GM19099 (cell line): ENCODE results near the gene SERPINC1.
A peak's percentile ranks its signal among the peaks of the same experiment; 100 is the strongest.

Source experiments
- POLR2A ChIP-seq: IDR thresholded peaks from 3 replicates; pipeline ENCODE4 v1.6.1; 2011; ENCODE audit warnings: low read depth; ENCODE audit not compliant: insufficient read length; ENCODE audit errors: extremely low read depth

SERPINC1 gene

DNA sequence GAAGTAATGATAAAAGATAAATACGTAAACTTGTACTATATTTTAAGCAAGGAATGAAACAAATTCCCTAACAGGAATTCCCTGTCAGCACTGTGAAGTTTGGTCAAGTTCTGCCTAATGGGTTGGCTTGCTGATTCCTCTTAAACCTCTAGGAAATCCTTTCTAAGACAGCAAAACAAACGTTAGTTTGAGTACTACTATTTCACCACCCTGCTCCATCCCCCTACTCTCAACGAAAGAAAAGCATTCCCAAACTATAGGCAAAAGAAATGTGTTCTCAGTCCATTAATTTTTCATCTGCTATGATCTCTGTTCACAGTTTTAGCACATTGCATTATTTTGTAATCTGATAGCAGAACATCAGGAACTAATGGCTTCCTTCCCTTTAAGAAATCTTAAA is 16.1 kb downstream of the SERPINC1 start:
- no peak for TF ChIP-seq POLR2A

DNA sequence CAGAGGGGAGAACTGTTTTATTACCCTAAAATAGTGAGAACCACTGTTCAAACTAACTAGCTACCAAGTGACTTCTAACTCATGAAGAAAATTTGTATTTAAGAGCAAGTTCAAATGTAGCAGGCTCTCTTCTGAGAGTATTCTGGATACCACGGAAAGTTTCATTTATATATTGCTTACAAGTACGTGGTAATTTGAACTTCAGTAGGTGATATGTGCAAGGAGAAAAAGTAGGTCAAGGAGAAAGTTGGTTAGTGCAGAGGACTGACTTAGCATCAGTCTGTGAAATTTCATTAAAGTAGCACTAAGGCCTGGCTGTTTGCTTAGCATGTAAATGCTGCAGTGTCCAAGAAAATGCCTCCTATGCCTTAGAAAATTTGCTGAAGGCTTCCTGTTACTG is 16.7 kb downstream of the SERPINC1 start:
- no peak for TF ChIP-seq POLR2A

DNA sequence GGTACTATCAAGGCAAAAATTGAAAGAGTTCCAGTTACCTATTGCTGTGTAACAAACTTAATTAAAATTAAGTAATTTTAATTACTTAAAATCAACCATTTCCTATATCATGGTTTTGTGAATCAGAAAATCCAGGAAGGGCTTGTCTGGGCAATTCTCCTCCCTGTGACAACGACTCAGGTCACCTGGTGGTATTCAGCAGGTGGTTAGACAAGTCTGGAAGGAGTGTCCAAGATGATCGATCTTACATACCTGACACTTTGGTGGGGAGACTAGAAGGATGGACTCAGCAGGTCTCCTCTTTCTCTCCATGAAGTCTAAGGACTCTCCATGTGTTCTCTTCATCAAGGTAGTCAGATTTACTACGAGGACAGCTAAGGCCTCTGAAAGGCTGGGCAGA is 22.9 kb downstream of the SERPINC1 start:
- TF ChIP-seq POLR2A, result no peak

GRCh38 chr1:173893611-173894010 is 23.5 kb downstream of the SERPINC1 start:
- TF ChIP-seq POLR2A, result no peak

DNA sequence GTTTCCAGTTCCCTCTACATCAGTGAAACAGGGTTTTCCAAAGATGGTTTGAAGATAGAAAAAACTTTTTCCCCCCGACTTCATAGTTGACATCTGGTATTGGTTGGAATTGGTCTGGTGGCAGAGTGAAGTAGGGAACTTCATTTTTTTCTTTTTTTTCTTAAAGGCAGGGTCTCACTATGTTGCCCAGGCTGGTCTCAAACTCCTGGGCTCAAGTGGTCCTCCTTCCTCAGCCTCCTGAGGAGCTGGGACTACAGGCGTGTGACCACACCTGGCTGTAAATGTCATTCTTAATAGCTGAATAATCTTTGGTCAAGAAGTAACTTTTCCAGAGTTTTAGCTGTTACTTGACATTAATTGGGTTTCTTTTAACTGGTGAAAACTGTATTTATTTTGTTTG is 27.2 kb downstream of the SERPINC1 start:
- TF ChIP-seq POLR2A, result no peak

GRCh38 chr1:173888749-173889148 is 28.4 kb downstream of the SERPINC1 start:
- no peak for TF ChIP-seq POLR2A

- TF ChIP-seq POLR2A, result no peak
These were observed 29.5 kb downstream of the SERPINC1 start for GRCh38 chr1:173887627-173888026.

DNA sequence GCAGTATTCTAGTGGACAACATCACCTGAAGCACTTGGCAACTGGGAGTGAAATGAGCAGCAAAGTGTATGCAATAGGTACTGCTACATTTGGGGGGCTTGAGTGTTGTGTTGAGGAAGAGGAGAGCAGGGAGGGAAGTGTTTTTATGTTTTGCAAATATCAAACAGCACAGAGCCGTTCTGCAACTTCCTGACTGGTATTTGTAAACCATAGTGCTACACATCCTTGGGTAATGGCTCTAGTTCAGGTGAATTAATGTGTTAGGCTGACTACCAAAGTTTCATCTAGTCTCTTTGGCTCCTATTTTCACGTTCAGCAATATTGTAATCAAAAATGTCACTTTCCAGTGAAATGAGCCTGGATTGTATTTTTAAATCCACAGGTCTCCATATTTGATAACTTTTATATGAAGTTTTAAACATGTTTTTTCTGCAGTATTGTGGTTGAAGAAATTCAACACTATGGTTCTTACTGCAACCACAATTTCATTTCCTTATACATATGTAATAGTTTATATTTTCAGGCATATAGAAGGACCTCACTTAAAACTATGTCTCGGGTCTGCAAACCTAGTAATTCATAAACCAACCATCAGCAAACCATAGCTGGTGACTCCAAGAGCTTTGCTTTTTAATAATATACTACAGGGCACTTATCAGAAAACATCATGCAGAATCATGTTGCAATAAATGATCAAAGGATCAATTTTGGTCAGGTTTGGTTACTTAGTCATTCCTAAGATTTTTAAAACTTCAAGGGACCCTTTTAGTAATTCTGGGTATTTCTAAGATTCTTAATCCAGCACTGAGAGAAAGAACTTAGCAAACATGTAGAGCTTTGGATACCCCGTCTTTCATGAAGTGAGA is 30.1 kb downstream of the SERPINC1 start:
- TF ChIP-seq POLR2A, result no peak

DNA sequence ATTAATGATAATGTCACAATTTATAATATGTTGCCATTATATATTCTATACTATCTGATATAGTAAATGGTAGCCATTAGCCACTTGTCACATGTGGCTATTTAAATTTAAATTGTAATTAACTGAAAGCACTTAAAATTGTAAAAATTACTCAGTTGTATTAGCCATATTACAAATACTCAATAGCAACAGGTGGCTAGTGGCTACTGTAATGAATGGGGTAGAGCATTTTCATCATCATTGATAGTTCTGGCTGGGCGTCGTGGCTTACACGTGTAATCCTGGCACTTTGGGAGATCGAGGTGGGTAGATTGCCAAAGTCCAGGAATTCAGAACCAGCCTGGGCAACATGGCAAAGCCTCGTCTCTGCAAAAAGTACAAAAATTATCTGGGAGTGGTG is 32.4 kb downstream of the SERPINC1 start:
- no peak for TF ChIP-seq POLR2A

GRCh38 chr1:173878251-173878650 is 38.9 kb downstream of the SERPINC1 start:
- TF ChIP-seq POLR2A, result no peak

GRCh38 chr1:173876732-173877131 is 40.4 kb downstream of the SERPINC1 start:
- TF ChIP-seq POLR2A, result no peak

DNA sequence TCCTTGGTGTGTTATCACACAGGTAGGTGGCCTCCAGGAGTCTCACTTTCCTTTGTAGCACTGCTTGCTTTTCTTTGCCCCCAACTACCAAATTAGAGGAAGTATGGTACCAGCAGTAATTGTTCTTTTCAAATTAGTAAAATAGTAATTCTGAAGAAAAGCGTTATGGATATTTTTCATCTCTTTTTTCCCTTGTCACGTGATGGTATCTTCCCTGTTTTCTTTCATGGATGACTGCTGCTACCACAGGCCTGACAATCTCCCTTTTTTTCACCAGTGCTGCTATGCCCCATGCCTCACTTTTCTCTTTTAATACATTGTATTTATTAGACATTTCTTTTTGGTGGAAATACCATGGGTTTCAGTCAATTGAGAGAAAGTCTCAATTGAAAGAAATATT is 45.6 kb downstream of the SERPINC1 start:
- no peak for TF ChIP-seq POLR2A

DNA sequence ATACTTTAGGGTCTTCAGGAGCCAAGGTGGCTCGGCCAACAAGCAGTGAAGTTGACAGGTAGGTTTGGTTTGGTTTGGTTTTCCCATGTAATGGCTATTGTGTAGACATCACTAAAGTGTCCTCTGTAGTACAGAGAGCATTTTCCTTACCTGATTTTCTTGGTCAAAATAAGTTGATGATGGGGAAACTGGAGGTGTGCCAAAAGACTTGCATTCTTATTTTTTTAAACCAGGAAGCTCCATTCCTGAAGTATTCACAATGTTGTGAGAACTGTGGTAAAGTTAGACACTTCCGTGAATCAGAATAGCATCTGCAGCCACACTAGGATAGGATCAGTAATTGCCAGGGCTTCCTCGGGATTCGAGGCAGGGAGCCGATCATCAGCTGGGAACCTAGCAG is 46.0 kb downstream of the SERPINC1 start:
- no peak for TF ChIP-seq POLR2A

DNA sequence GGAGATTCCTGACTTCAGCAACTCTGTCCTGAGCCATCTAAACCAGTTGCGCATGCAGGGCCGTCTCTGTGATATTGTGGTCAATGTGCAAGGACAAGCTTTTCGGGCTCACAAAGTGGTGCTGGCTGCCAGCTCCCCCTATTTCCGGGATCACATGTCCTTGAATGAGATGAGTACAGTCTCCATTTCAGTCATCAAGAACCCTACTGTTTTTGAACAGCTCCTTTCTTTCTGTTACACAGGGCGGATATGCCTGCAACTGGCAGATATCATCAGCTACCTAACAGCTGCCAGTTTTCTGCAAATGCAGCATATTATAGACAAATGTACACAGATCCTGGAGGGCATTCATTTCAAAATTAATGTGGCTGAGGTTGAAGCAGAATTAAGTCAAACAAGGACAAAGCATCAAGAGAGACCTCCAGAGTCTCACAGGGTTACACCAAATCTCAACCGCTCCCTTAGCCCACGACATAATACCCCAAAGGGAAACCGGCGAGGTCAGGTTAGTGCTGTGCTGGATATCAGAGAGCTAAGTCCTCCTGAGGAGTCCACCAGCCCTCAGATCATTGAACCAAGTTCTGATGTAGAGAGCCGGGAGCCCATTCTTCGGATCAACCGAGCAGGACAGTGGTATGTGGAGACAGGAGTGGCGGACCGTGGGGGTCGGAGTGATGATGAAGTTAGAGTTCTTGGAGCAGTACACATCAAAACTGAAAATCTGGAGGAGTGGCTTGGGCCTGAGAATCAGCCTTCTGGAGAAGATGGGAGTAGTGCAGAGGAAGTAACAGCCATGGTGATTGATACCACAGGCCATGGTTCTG is 46.7 kb downstream of the SERPINC1 start:
- TF ChIP-seq POLR2A, result peak; percentile 62

DNA sequence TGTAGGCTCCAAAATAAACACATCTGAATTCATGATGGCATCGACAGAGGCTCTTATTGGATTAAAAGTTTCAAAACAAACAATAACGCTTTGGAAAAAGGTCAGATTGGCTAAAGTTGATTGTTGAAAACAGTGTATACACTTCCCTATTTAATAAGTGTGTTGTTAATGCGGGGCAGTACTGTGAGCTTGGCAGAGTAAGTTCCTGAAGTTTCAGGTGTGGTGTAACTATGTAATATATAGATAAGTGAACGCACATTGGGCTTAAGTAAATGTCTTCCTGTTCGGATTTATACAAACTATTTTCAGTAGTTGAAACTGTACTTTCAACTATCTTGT is 48.1 kb downstream of the SERPINC1 start:
- no peak for TF ChIP-seq POLR2A
